Heart right ventricle (tissue), 16 donors: ENCODE results near the gene DERL2. TPM values are rescaled to one million over a fixed set of nuclear protein-coding genes. Genes with fewer than 3 reads are reported as not detected.

Experiments
- ATAC-seq, 8 donors: fragments of 200-7000 bp; cut with Tn5 transposase; one replicate each; pipeline ENCODE4 v1.9.1; 2020; ENCODE audit warnings: mild to moderate bottlenecking in 8 of 8, moderate library complexity in 8 of 8, moderate number of reproducible peaks in 1 of 8
- DNase-seq, 2 donors: peaks; one replicate each; pipeline ENCODE4 v3.0.0-alpha.2; 2020
- H3K27ac ChIP-seq, 10 donors: fragments of 200-600 bp; sonication (generic) in 2 of 10; one replicate each; pipeline versions ENCODE4 v1.5.0 to v1.8.0; 2020 to 2022; ENCODE audit warnings: mild to moderate bottlenecking in 3 of 10
- H3K27me3 ChIP-seq, 7 donors: fragments of 200-600 bp; one replicate each; pipeline ENCODE4 v1.8.0; 2021 to 2022; ENCODE audit warnings: mild to moderate bottlenecking in 2 of 7
- H3K36me3 ChIP-seq, 9 donors: fragments of 200-600 bp; sonication (generic) in 1 of 9; one replicate each; pipeline versions ENCODE4 v1.5.0 to v1.8.0; 2020 to 2022; ENCODE audit warnings: mild to moderate bottlenecking in 2 of 9
- H3K4me1 ChIP-seq, 9 donors: fragments of 200-600 bp; sonication (generic) in 1 of 9; one replicate each; pipeline versions ENCODE4 v1.5.0 to v1.8.0; 2020 to 2022; ENCODE audit warnings: mild to moderate bottlenecking in 4 of 9
- H3K4me3 ChIP-seq, 10 donors: fragments of 200-600 bp; sonication (generic) in 2 of 10; one replicate each; pipeline versions ENCODE4 v1.5.0 to v1.8.0; 2020 to 2022; ENCODE audit warnings: mild to moderate bottlenecking in 7 of 10, moderate library complexity in 2 of 10
- H3K9me3 ChIP-seq, 11 donors: fragments of 200-600 bp in 10 of 11; sonication (generic) in 2 of 11; one replicate each; pipeline versions ENCODE4 v1.5.0 to v1.8.0; 2013 to 2022; ENCODE audit warnings: mild to moderate bottlenecking in 2 of 11, control low read depth in 1 of 11, moderate library complexity in 1 of 11
- WGBS, 2 donors: extraction: QIAGEN DNeasy Blood & Tissue Kit; methylation state at CpG; one replicate each; pipeline ENCODE4 v1.1.7; 2013; ENCODE audit warnings: inconsistent platforms in 1 of 2; 5-methylcytosine and 5-hydroxymethylcytosine counted together
- intact Hi-C, 10 donors: fragments of 100-400 bp; cut with DNase I; formaldehyde crosslinking; loops; one replicate each; pipeline versions ENCODE4 v1.11.1 to v1.14.2; 2022
- polyA plus RNA-seq, 2 donors: library from polyadenylated mRNA; stranded (reverse); fragments of 200-250 nt; gene quantifications; one replicate each; pipeline ENCODE4 v1.2.3, GENCODE V29; 2013
- total RNA-seq, 10 donors: library from RNA; stranded (reverse); fragmentation: NEBNext Ultra II Directional in 3 of 10; extraction: Animal tissue kit (Norgen Biotek cat#: 25700) in 3 of 10; gene quantifications; one replicate each; pipeline versions ENCODE4 v1.2.1 to v1.2.4, GENCODE V29; 2021 to 2023
- TF ChIP-seq, protein P1 (sequence below), 9 donors: fragments of 200-600 bp; sonication (generic) in 2 of 9; IDR thresholded peaks; one replicate each; pipeline versions ENCODE4 v1.5.0 to v1.8.0; 2021 to 2022; ENCODE audit warnings: antibody characterized with exemption in 9 of 9, mild to moderate bottlenecking in 5 of 9, moderate library complexity in 1 of 9
- donor health status: Arrhythmogenic right ventricular cardiomyopathy.
- donor health status: ischemic (EF 13 %, LVEDD 7.1; RV severe dilation, severe dysfunction).
- donor health status: healthy with polysubstance abuse.
- donor health status: DM: no; HTN: yes; CAD: no.
- donor health status: DM: no; HTN: no; CAD: no.
- donor health status: ischemic (EF 25% LVEDD 6.9; RV normal size, moderate dysfunction).
- donor health status: ischemic (EF 25% LVEDD 5.7; RV mildly dilated, moderate dysfunction).
- donor health status: healthy.
- donor health status: DM: yes; HTN: yes; CAD: no.
- donor health status: Ischemic cardiomyopathy.
- donor health status: ischemic (EF 35%, LVEDD 5.7; RV mildly dilated, moderate dysfunction).
- donor health status: nonischemic (EF 11% LVEDD 7.7; RV severe dilation, severe dysfunction).
- donor health status: DM: yes; HTN: yes; CAD: no.
- donor health status: PGD.
- donor health status: ischemic (EF 29% LVEDD 5.4; RV normal size, mild dysfunction).
- donor health status: nonischemic (EF 23%, LVEDD 6.1; RV moderate dilation, normal function).

The DERL2 gene
- total and polyA plus RNA-seq, 12 donors = 18.4 to 57.2 (median 27.7) TPM

DNA sequence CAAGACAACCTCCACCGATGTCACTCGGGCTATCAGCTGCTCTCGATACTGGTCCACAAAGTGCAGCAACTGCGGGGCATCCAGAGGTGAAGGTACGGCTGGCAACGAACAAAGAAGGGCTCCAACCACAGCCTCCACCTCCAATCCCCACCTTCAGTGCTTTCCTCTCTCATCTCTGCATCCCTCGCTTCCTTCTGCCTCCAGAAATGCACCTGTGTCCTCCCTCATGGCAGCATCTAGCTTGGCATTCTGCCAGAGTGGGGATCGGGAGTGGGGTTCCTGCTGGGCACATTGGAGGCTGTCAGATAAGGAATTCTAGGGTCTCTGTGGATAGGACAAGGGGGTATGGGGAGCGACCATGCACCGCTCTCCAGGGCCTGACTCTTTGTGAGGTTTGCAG is 29.0 kb upstream of the DERL2 start:
- no peaks in the 10 kb centered on the region for H3K27me3 ChIP-seq
- intact Hi-C loops = no loop called here
- no peaks in the 10 kb centered on the region for H3K9me3 ChIP-seq
- no peak overlapping the region for H3K27ac ChIP-seq
- DNase-seq = no peak
- no peak for ATAC-seq
- 94% methylated on average over 10 of the region's 10 CpGs for WGBS, 2 donors
- peaks cover 0 to 68% (median 7%) of the 10 kb centered on the region in 9 donors for H3K36me3 ChIP-seq
- no peak overlapping the region for H3K4me3 ChIP-seq
- TF ChIP-seq, protein P1, sequence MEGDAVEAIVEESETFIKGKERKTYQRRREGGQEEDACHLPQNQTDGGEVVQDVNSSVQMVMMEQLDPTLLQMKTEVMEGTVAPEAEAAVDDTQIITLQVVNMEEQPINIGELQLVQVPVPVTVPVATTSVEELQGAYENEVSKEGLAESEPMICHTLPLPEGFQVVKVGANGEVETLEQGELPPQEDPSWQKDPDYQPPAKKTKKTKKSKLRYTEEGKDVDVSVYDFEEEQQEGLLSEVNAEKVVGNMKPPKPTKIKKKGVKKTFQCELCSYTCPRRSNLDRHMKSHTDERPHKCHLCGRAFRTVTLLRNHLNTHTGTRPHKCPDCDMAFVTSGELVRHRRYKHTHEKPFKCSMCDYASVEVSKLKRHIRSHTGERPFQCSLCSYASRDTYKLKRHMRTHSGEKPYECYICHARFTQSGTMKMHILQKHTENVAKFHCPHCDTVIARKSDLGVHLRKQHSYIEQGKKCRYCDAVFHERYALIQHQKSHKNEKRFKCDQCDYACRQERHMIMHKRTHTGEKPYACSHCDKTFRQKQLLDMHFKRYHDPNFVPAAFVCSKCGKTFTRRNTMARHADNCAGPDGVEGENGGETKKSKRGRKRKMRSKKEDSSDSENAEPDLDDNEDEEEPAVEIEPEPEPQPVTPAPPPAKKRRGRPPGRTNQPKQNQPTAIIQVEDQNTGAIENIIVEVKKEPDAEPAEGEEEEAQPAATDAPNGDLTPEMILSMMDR (IDR thresholded peaks at IDR 0.05) = no peak
- H3K4me1 ChIP-seq = no peaks in the 10 kb centered on the region

DNA sequence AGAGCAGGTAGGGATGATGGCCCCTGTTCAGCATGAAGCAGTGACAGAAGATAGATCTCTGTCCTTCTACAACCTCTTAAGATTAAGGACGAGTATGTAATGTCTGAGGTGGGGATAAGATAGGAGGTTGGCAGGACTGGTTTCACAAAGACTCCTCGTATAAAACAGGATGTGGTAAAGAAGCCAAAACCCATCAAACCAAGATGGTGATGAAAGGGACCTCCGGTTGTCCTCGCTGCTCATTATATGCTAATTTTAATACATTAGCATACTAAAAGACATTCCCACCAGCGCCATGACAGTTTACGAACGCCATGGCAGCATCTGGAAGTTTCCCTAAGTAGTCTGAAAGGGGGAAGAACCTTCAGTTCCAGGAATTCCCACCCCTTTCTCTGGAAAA is 27.6 kb upstream of the DERL2 start:
- H3K27ac ChIP-seq = no peak overlapping the region
- no peak overlapping the region for H3K4me3 ChIP-seq
- 62 to 68% methylated on average over 7 of the region's 7 CpGs for WGBS, 2 donors
- intact Hi-C loops = no loop called here
- peaks cover 0 to 68% (median 7%) of the 10 kb centered on the region in 9 donors for H3K36me3 ChIP-seq
- ATAC-seq = no peak
- H3K4me1 ChIP-seq = no peaks in the 10 kb centered on the region
- TF ChIP-seq, protein P1 (IDR thresholded peaks at IDR 0.05) = no peak
- DNase-seq = no peak
- H3K27me3 ChIP-seq = no peaks in the 10 kb centered on the region
- no peaks in the 10 kb centered on the region for H3K9me3 ChIP-seq

DNA sequence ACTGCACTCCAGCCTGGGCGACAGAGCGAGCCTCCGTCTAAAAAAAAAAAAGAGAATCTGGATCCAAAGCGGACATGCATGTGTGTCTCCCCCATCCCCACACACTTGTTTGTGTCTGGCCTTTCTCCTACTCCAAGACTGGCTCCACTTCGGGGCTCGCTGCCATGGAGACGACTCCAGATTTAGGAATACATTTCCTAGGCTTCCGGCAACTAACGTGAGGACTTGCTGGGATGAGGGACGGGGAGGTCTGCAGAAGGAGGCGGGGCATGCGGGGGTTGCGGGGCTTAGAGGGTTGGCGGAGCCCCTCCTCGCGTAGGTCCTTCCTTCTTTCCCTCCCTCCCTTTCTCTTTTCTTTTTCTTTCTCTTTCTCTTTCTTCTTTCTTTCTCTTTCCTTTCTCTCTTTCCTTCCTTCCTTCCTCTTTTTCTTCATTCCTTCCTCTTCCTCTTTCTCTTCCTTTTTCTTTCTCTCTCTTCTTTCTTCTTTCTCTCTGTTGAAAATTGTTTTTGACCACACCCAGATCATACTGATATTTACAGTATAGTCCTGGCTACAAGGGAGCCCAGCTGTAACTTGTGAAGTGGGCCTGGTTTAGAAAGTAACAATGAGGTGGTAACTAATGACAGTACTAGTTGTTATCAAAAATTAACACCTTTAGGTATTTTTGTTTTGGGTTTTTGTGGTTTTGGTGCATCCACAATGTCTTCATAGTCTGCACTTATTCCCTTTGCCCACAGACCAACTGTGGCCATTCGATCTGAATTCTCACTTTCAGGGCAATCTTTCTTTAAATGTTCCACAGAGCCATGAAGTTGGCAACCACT is 25.6 kb upstream of the DERL2 start:
- ATAC-seq (no peak), DNase-seq (no peak)
- Histone ChIP-seq H3K9me3 (no peaks in the 10 kb centered on the region), H3K27me3 (no peaks in the 10 kb centered on the region), H3K27ac (no peak overlapping the region), H3K4me3 (no peak overlapping the region), H3K4me1 (no peaks in the 10 kb centered on the region), H3K36me3 (peaks cover 0 to 65% (median 0%) of the 10 kb centered on the region in 9 donors)
- WGBS, 2 donors = 45 to 63% methylated on average over 17 of the region's 17 CpGs
- intact Hi-C loops = no loop called here
- TF ChIP-seq, protein P1 (IDR thresholded peaks at IDR 0.05) = no peak

DNA sequence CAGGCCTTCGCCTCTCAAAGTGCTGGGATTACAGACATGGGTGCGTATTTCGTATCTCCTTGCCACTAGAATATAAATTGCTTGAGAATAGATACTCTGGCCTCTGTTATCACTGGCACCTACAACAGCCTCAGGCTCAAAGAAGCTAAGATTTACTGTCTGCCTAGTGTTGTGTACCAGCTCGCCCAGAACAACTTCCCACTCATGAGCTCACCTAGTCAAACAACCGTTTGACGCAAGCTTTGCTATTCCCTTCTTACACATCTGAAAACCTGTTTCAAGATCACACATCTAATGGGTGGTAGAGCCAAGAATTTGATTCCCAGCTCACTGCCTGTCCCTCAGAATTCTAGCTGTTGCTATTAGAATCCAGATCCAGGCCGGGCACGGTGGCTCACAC is 24.8 kb upstream of the DERL2 start:
- H3K4me3 ChIP-seq = no peak overlapping the region
- H3K9me3 ChIP-seq = no peaks in the 10 kb centered on the region
- H3K4me1 ChIP-seq = no peaks in the 10 kb centered on the region
- H3K36me3 ChIP-seq = peaks cover 0 to 59% (median 0%) of the 10 kb centered on the region in 9 donors
- intact Hi-C loops = no loop called here
- TF ChIP-seq, protein P1 (IDR thresholded peaks at IDR 0.05) = no peak
- 89% methylated on average over 8 of the region's 8 CpGs for WGBS, 2 donors
- DNase-seq (no peak), ATAC-seq (no peak)
- H3K27me3 ChIP-seq = no peaks in the 10 kb centered on the region
- no peak overlapping the region for H3K27ac ChIP-seq
